Fibroblast of lung (primary cell): ENCODE data around the gene PYCARD.

Experiments
- CTCF ChIP-seq, 2 donors: IDR thresholded peaks in 1 of 2; conservative IDR thresholded peaks in 1 of 2; 1 replicate in 1 of 2; 2 replicates in 1 of 2; pipeline ENCODE4 v1.5.1; 2011 to 2012; ENCODE audit warnings: low read length in 2 of 2, control low read depth in 1 of 2, inconsistent platforms in 1 of 2, low read depth in 1 of 2, mild to moderate bottlenecking in 1 of 2
- EZH2 ChIP-seq: IDR thresholded peaks from 2 replicates; pipeline ENCODE4 v1.5.1; 2012; ENCODE audit warnings: low read length, control low read depth, mild to moderate bottlenecking; ENCODE audit errors: missing control alignments

- no peak for TF ChIP-seq CTCF (conservative IDR thresholded peaks at IDR 0.05 in 1 of 2, IDR thresholded peaks at IDR 0.05 in 1 of 2; ENCODE audit: low read depth in 1 of 2, low read length in 2 of 2)
- TF ChIP-seq EZH2 = no peak
These were observed 13.8 kb downstream of the PYCARD start for GRCh38 chr16:31188450-31189411.
